HG03095 (cell line): ENCODE results near the gene CACNA1C.

Source experiments
- ATAC-seq: cut with Tn5 transposase; IDR thresholded peaks from one replicate; pipeline ENCODE4 v1.9.1; 2021; ENCODE audit warnings: moderate library complexity; ENCODE audit not compliant: unreplicated experiment

CACNA1C gene

DNA sequence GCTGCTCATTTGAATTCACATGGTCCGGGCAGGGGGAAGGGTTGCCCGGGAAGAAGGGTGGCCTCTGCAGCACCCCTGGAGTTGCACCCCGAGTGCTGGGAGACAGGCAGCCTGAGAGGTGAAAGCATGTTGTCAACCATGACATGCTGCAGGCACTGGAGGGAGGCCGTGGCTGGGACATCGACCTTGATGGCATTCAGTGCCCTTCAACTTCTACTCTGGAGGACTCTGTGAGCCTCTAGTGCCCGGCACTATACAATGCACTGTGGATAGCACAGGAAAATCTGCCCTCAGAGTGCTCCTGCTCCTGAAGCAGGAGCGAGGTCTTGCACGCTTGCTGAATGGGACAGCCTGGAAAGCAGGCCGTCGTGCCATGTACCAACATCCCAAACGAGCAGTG, 382.7 kb downstream of the CACNA1C start:
- ATAC-seq: no peak

GRCh38 chr12:2439332-2440100, 386.7 kb downstream of the CACNA1C start:
- ATAC-seq: no peak

- no peak for ATAC-seq
These were observed 391.0 kb downstream of the CACNA1C start for GRCh38 chr12:2443776-2444175.

- ATAC-seq: no peak
These were observed 393.2 kb downstream of the CACNA1C start for GRCh38 chr12:2445968-2446367.

GRCh38 chr12:2447861-2448260, 395.1 kb downstream of the CACNA1C start:
- no peak for ATAC-seq

- no peak for ATAC-seq
These were observed 396.8 kb downstream of the CACNA1C start for GRCh38 chr12:2449586-2449985.

DNA sequence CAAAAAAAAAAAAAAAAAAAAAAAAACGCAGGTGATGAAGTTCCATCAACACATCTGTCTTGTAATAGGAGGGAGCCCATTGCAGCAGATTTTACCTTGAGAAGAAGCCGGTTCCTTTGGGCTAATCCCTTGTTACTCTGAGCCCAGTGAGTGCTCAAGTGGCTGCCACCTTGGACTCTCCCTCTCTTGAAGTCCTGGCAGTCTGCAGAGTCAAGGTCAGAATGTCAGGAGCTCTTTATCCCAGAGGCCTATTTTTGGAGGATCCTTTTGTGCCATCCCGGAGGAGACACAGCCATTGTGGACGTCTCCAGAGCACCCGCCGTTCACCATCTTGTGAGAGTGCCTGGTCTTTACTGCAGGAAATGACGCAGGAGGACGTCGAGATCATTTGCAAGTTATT, 397.8 kb downstream of the CACNA1C start:
- ATAC-seq: no peak

GRCh38 chr12:2451025-2451424, 398.2 kb downstream of the CACNA1C start:
- no peak for ATAC-seq

DNA sequence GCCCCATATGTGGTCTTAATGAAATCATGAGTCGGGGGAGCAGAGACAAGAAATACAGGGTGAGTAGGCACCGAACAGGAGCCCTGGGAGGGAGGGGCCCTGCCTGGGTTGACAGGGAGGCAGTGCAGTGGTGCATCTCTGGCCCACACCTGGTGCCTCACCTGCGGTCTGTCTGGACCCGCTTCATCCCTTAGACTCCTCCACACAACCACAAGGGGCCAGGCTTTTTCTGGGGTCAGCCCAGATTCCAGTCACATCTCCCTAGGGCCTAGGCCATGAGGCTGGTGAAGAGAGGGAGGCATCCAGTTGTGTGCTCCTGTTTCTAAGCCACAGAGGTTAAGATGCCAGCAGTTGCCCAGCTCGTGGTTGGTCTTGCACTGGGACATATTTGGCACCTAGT, 398.7 kb downstream of the CACNA1C start:
- ATAC-seq: no peak

DNA sequence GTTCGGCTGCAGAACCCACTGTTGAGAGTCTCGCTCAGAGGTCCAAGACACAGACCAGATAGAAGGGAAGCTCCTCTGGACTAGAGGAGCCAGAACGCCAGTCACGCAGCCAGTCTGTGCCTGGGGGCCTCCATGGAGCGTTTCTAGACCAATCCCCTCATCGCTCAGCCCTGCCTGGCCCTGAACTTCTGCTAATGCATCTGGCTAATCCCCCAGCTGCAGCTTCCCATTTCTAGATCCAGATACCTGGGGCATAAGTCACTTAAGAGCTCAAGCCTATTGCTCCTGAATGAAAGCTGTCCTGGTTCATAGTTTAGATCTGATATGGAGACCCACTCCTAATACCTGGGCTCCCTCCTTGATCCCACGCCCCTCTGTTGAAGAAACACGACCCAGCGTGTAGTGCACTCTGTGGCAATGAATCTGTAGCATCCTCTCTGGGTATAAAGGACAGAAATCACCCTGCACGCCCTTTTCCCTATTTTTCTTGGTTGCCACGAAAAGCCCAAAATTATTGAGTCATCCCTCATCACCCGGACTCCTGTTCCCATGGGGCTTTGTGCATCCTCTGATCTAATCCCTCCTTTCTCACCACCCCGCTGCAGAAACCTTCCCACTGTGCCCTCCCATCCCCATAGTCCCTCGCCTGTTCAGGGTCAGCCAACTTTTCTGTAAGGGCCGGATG, 400.4 kb downstream of the CACNA1C start:
- no peak for ATAC-seq

DNA sequence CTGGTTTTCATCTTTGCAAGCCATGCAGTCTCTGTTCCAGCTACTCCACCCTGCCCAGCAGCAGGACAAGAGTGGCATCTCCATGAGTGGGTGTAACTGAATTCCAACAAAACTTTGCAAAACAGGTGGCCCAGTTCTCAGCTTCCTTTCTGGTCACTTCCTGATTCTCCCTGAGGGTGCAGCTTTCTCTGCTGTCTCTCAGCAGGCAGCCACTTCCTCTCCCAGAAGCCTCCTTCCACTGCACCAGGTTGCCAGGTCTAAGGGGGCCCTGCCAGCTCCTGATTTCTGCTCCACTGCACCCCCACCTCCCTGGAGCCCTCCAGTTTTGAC, 400.9 kb downstream of the CACNA1C start:
- ATAC-seq: no peak

GRCh38 chr12:2454601-2455177, 401.9 kb downstream of the CACNA1C start:
- ATAC-seq: no peak

DNA sequence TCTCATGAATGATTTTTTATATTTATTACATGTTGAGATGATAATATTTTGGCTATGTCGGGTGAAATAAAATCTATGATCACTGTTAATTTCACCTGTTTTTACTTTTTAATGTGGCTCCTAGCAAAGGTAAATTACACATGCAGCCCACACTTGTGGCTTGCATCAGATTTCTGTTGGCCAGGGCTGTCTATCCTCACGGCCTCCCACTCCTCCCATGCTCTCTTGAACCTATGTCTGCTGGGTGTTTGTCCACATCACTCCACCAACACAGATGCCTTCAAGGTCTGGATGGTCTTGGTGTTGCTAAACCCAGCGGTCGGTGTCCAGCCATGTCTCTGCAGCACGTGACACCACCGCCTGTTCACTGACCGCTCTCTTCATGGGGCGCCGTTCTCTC, 402.6 kb downstream of the CACNA1C start:
- ATAC-seq: no peak

DNA sequence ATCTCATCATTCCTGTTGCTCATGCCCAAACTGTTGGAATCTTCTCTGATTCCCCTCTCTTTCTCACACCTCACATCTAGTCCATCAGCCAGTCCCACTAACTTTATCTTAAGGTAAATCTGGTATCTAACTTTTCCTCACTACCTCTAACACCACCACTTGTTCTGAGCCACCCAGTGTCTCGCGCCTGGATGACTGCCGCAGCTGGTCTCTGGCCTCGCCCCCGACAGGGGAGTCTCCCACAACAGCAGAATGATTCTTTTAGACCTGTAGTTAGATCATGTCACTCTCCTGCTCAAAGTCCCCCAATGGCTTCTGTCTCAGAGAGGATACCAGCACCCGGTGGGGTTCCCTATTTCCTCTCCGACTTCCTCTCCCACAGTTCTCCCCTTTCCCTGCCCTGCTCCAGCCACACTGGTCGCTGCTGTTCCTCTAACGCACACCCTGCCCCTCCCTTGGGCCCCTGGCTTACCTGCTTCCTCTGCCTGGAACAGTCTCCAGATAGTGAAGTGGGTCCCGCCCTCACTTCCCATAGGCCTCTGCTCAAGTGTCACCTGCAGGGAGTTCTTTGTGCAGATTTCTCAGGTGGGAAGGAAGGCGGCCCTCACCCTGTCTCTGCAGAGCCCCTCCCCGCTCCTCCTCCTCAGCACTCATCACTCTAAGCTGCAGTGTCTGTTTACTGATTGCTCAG, 403.5 kb downstream of the CACNA1C start:
- ATAC-seq: no peak

DNA sequence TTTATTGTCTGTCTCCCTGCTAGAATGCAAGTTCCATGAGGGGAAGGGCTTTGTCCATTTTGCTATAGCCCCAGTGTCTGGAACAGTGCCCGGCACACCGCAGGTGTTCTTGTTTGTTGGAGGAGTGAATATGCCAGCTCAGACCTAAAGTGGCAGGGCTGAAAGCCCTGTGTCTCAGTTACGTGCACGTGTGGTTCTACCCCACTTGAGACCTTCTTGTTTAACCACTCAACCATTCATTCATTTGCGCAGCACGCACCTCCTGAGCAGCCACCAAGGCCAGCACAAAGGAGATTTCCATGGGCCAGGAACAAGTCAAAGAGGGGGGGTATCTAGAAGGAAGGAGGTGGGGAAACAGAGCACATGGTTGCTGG, 404.0 kb downstream of the CACNA1C start:
- ATAC-seq: no peak

GRCh38 chr12:2457215-2457932, 404.6 kb downstream of the CACNA1C start:
- ATAC-seq: no peak

- ATAC-seq: no peak
These were observed 405.2 kb downstream of the CACNA1C start for GRCh38 chr12:2457933-2458414.

DNA sequence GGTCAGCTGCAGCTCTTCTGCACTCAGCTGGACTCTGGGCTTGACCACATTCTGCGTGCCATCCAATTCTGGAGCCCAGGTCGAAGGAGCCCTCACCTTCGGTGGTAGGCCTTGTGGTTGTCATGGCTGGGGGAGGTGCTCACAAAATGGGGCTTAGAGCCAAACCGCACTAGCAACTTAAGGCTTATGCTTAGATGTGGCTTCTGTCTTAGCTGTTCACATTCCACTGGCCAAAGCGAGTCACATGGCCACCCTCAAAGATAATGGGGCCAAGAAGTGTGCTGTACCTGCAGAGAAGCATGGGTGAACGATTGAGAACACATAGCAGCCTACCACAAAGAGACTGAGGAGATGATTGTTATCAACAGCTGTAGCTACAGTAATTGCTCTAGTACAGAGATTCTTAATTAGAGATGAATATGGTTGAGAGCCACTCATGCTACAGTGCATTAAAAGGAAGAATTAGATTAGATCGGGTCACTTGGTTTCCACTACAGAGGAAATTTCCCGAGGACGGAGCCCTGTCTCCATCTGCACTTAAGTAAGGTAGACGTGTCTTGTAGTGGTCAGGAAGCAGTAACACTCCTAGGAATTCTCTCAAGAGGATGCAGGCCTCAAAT, 407.4 kb downstream of the CACNA1C start:
- ATAC-seq: no peak

DNA sequence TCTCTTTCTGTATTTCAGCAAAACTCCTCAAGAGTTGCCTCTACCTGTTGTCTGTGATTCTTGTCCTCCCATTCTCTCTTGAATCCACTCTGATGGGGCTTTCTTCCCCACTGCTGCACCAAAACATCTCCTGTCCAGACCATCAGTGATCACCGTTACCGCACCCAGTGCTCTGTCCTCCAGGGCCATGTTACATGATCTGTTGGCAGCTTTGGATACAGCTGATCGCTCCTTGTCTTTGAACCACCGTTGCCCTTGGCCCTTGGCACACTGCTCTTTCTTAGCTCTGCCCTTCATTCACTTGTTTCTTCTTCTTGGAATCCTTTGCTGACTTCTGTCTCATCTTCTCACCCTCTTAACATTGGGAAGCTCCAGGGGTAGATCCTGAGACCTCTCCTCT, 408.3 kb downstream of the CACNA1C start:
- no peak for ATAC-seq

- no peak for ATAC-seq
These were observed 408.9 kb downstream of the CACNA1C start for GRCh38 chr12:2461645-2462044.

- no peak for ATAC-seq
These were observed 409.3 kb downstream of the CACNA1C start for GRCh38 chr12:2462087-2462486.
